Measurements from ENCODE around the gene HOXB8. TPM values are rescaled to one million over a fixed set of nuclear protein-coding genes. Genes with fewer than 3 reads are reported as not detected.
A peak's percentile ranks its signal among the peaks of the same experiment; 100 is the strongest.

Gene HOXB8
- total RNA-seq, 1 donor from 2014 or later = 1.2 TPM

DNA sequence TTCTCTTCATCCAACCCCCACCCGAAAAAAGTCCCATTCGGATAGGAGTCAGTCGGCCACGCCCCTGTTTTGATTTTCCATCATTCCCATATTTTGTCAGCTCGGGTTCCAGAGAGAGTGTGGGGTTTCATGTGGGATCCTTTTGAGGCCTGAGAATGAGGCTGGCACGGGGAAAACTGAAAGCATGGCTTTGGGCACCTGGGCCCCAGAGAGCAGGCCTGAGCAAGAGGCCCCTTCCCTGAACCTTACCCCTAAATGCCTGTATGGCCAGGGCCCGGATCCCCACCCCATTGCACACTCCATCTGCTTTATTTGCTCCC, 32.4 kb downstream of the HOXB8 start:
- no peak for DNase-seq

DNA sequence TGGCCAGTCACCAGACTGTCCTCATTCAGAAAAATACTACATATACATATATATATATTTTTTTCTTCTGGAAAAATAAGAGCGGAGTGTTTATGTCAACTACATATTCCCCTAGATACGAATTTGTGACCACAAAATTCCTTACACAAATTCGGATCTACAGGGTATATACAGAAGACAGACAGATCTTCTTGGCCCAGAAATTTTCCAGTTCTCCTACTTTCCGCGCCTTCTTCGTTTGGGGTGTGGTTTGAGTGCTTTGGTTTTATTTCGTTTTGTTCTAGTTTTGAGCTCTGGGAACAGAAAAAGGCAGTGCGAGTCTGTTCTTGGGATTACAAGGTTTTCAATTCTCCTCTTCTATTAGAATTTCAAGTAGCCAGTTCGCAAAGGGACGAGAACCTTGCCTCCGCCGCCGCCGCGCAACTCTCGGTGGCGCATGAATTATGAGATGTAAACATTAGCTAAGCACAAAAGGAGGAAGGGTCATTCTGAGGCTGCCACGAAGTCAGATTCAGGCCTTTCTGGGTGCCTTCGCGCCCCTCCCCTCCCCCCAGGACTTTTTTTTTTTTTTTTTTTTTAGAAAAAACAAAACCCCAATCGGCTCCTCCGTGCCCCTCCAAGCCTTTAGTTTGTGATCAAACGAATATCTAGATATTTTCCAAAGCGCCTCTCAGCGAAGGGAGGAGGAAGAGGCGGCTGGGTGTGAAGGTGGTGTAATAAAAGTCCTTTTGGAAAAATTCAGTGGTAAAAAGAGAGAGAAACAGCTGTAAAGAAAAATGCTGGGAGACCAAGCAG, 35.1 kb downstream of the HOXB8 start:
- DNase-seq = no peak

DNA sequence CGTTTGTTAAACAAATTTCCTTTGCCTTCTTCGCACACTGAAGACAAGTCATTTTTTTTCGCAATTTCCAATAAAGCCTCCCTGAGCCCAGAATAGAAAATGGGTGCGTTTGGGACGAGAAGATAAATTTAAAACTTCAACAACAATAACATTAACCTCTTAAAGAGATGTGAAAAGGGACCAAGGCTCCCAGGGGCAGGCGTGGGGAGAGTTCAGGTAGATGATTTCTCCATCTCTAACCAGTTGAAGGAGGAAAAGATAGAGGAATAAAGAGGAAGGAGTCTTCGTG, 35.7 kb downstream of the HOXB8 start:
- no peak for DNase-seq

DNA sequence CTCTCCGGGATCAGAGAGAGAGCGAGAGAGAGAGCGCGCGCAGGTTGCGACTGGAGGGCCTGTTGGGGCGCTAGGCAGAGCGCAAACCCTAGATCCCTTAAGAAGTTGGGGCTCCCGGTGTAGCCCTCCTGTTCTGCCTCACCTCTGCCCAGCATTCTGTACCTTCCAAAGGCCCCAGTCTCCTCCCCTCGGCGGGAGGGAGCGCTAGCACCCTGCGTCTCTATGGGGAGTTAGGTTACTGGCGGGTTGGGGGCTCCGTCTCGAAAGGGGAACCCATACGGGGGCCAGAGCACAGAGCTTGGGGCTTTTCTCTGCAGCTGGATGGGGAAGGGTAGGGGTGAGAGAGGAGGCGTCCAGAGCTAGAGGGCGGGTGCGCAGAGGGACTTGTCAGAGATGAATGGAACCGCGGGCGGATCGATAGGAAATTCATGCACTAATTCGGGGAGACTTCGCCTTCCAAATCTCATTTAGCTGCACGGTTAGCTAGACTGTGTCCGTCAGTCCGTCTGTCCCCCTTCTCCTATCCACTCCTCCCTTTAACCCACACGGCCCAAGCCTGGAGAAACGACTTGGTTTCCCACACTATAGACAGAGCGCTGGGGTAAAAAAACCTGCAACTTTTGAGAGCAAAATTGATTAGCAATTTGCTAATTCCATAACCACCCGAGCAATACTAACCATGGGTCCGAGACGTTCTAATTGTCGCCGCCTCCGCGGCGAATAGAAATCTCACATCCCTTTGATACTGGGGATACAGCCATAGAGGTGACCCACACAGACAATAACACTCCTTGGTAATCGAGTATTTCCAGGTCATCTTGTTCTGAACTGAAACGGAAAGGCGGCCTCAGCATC, 36.2 kb downstream of the HOXB8 start:
- DNase-seq = peak; percentile 73

DNA sequence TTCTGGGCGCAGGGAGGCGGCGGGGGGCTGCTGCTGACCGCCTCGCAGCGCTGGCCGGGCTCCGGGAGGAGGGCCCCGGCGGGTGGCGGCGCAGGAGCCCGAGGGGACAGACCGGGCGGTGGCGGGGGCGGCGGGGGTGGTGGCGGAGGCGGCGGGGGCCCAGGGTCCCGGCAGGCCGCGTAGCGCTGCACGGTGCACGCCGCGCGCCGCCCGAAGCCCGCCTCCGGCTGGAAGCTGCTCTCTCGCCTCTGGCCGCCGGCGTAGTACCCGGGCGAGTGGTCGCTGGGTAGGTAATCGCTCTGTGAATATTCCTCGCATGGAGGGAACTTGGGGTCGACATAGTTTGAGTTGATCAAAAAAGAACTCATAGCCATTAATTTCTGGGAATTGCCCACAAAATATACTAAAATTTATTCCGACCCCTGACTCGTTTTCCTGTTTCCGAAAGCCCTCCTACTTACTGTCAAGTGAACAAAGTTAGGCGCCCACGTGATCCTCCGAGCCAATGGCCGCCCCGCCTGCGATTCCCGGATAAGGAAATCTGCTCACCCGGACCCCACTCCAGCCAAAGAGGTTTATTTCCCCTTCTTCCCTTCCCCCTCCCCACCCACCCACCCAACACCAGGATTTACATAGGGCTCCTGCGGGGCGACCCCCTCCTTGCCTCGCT, 37.0 kb downstream of the HOXB8 start, which contains the start of gene HOXB4:
HOXB4 (minus strand) TSS at position 405 of the 670 bp plus-strand sequence; CDS start at position 374, 31 bp downstream.
- peak; percentile 89 for DNase-seq

DNA sequence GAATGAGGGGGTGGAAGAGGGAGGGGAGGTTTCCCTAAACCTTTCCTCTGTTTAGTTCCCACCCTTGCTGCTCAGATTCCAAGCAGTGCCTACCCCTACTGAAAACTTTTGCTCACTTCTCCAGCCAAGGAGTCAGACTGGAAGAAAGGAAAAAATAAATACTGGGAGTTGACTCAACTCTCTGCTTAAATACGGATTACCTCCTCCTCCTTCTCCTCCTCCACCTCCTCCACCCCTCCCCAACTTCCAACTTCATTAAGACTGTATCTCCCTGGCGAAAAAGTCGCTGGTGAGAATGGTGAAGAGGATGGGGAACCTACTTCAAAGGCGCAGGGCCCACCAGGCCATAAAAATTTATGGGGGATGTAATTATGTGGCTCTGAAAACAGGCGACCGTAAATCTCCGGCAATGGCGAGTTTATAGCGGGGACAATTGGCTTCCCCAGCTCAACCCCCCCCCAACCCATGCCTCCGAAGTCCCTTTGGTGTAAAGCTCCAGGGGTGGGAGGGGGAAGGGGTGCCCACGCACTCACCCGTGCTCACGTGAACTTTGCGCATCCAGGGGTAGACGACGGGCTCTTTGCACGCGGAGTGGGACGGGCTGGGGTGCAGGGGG, 37.7 kb downstream of the HOXB8 start:
- no peak for DNase-seq

DNA sequence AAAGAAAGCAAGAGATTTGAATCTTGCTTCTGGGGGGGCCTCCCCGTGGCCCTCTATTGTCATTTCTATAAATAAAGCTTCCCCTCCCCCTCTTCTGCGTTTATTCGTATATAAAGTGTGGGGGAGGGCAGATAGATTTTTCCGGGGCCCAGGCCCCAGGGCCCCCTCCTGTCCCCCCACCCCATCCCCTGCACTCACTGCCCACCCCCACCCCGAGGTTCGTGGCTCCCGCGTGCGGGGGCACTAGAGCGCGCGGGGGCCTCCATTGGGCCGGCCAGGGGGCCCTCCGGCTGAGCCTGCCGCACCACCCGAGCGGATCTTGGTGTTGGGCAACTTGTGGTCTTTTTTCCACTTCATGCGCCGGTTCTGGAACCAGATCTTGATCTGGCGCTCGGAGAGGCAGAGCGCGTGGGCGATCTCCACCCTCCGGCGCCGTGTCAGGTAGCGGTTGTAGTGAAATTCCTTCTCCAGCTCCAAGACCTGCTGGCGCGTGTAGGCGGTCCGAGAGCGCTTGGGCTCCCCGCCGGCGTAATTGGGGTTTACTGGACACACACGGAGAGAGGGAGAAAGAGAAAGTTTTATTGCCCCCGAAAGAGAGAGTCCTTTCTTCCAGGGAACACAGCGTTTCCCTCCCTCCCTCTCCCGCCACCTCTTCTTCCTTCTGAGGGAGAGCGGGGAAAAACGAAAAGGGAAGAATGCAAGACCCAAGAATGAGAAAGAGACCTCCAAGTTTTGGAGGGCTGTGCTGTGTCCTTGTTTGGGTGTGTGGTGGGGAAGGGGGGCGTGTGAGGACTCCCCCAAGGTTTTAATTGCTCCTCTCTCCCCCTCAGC, 38.4 kb downstream of the HOXB8 start:
- peak; percentile 55 for DNase-seq

DNA sequence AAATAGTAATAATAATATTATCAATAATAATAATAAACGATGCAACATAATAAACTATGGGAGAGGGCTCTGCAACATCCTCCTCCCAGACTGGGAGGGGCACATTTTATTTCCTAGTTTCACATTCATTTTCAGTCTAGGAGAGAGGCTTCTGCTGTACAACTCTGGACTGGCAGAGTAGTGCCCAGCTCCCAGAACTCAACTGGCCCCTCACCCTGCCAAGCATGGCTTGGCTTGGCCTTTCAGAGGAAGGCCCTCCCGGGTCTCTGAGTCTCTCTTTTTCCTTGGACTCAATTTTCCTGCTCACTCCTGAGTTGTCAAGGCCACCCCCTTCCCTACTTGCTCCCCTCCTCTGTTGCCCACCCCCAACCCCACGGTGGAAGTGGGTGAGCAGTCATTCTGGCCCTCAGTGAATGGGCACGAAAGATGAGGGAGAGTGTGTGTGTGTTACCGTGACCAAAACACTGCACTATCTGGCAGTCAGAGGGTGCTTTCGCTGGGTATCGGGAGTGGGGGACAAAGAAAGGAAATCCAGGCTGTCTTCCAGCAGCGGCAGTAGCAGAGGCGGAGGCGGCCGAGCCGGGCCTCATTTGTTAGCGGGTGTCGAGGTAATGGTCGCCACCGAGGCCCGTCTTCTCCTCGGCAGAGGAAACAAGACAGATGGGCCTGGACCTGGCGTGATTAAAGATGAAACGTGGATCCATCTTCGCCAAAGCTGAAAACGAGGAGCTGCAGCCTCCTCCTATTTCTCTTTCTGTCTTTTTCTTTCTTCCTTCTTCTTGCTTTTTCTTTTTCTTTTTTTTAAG, 39.2 kb downstream of the HOXB8 start:
- peak; percentile 41 for DNase-seq

DNA sequence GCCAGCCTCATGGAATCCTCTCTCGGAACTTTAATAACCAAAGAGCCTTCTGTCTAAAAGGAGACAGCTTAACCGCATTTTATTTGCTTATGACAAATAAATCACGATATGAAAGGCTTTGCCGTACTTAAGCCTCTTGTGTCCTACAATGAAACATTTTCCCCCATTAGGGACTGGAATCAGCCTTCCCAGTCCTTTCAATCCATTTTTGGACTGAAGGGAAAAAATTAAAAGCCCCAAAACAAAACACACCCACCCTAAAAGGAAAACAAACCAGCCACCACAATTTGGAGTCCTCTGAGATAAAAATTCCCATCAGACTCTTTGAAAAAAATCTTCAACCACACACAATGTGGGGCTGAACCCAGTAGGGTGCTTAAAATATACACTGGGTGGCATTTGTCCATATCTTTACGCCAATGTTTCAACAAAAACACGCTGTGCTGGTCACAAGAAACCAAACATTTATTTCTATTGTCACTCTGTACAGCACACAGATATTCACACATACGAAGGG, 40.0 kb downstream of the HOXB8 start:
- DNase-seq = no peak

DNA sequence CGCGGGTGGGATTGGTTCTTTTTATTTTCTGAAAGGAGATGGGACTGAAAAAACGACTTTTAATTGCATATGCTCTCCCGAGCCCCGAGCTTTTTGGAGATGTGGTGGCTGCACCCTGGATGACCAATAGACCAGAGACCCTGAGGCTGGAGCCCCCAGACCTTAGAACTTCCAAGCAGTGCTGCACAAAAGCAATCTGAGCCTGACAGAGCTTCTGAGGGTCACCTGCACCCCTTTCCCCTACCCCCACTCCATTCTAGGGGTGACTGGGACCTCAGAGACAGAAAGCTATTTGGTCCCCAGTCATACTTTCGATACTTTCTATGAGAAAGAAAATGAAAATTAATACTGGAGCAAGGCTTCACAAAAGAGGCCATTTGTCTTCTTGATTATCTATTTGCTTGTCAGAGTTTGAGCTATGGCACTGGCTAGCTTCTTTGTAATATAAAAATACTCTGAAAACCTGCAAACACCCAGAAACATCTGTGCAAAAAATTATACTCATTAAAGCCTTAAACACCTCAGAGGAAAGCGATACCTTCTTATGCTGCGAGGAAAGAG, 40.5 kb downstream of the HOXB8 start:
- no peak for DNase-seq

DNA sequence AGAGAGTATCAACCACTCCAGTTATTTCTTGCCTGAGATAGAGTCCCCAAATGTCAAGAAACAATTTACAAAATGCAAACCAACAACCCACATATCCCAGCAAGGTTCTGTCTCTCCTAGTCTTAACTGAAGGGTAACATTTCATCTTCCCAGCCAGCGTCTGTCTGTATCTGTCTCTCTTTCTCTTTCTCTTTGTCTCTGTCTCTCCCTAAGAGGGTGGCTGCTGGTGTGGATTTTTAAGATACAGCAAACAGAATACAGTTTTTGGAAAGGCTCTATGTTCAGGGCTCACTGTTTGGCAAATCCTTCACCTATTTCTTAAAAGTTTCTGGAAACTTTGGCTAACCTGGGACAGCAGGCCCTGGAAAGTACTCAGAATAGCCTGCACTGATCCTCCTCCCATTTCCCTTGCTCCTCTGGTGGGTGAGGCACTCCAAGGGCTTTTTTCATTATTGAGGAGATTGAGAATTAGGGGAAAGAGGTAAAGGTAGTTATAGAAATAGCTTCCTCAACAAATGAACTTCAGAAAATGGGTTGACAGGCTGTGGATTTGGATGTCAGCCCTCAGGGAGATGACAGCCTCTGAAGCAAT, 43.2 kb downstream of the HOXB8 start:
- no peak for DNase-seq

DNA sequence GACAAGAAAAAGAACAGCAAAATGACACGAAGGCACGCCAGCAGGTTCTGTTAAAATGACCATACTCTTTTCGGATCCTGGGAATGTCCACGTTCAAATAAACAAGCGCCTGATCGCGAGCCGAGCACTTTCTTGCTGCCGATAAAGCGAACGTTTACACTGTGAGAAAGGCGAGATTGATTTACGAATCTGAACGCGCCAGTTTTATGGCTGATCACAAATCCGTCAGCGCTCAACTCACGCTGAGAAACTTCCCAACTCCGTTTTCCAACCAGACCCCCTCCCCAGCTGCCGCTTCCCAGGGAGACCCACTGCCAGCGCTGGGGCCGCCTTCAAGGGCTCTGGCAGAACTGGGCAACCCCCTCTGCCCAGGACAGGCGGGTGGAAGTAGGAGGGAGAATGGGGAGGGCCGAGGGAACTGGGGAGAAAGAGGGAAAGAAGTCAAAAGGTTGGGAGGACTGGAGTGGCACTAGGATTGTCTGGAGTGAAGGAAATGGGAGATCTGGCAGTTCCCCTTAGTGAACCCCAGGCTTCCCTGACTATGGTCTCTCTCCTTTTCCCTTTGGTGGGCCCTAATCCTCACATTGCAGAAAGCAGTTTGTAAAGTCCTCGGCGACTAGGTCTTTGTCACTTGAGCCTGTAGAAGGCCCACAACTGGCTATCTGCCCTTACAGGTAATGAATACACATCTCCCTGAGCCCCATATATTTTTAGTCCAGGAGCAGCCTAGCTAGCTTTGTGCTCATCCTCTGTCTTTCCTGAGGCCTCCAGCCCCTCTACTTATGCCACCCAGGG, 43.9 kb downstream of the HOXB8 start:
- no peak for DNase-seq

DNA sequence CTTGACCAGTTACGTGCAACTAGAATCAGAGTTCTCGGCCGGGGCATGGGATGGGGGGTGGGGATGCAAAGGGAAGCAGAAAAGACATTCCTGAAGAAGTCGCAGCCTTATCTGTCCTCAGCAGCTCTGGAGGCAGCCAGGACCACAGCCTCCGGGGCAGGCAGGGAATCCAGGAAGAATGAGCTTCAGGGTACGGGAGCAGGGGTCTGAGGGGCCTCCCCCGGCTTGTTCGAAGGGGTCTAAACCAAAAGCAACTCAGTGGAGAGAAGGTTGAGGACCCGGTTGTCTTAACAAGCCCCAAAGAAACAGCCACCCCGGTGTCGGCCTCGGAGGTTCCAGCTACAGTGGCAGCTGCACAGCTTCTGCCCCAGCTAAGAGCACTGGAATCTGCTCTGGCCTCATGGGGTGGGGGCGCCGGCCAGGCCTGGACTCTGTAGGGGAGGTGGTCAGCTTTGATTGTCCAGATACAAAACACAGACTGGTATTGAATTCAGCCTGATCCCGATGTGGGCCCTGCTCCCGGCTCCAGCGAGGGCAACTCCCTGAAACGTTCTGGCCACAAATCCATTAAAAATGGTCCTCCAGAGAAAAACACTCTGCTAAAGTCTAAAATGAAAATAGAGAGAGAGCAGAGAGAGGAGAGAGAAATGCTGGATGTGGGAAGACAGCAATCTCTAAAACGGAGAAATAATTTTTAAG, 44.6 kb downstream of the HOXB8 start:
- no peak for DNase-seq

DNA sequence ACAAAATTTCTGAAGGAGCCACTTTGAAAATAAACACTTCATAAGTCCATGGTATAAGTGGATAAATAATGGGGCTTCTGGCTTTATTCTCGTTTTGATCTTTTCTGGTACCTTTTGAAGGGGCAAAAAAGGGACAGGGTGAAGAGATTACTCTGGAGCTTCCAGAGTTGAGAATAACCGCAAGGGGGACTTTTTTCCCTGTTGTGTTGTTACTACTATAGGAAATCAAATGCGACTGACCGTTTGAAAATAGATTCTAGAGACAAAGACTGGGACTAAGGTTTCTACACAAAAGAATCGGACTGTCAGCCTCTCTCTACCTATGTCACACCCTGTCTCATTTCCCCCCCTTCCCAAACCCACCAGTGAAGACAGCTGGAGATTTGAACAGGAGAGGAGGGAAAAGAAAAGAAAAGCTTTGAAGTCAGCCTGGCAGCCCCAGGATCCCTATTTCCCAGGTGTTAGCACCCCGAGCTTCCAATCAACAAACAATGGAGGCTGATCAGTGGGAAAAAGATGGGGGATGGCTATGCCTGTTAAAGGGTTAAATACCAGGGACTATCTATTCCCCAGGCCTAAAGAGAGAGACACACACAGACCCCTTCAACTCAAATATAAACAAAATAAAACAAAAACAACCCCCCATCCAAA, 45.3 kb downstream of the HOXB8 start:
- DNase-seq = no peak

DNA sequence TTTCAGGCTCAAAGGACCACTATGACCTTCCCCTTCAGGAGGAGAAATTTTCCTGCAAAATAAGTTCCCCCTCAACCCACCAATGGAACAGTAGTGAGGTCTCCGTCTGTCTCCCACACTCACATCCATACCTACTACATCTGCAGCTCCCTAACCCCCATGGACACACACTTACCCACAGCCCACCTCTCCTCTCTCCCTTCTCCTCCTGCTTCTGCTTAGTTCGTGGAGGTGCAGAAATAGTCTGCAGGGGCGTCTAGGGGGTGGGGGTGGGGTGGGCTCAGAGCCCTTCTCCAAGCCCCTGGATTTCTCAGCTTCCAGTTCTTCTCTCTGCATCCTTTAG, 45.9 kb downstream of the HOXB8 start:
- no peak for DNase-seq

DNA sequence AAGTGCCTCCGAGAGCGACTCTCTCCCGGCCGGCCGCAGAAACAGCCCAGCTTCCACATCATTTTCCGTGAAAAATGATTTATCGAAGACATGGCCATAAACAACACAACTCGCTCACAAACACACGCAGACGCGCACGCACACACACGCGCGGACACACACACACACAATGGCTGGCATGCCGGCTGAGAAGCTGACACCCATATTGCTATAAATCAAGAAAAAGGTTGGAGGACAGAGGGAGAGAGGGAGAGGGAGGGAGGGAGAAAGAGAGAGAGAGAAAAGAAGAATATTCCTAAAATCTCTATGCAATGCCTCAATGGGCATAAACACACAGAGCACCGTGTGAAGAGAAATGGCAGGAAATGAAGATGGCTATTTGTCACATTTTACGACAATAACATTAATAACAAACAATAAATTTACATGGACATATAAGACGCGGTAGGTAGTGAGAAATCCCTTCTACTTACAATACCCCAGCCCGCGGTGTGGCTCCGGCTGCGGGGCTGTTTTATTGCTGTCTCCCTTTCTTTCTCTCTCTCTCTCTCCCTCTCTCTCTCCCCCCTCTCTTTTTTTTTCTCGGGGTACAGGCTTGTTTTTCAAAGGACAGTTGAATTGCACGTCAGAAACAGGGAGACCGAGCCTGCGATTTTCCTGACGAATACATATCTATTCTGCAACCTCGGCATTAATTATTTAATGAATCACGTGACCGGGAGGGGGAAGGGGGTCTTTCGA, 46.4 kb downstream of the HOXB8 start:
- DNase-seq = peak; percentile 57

DNA sequence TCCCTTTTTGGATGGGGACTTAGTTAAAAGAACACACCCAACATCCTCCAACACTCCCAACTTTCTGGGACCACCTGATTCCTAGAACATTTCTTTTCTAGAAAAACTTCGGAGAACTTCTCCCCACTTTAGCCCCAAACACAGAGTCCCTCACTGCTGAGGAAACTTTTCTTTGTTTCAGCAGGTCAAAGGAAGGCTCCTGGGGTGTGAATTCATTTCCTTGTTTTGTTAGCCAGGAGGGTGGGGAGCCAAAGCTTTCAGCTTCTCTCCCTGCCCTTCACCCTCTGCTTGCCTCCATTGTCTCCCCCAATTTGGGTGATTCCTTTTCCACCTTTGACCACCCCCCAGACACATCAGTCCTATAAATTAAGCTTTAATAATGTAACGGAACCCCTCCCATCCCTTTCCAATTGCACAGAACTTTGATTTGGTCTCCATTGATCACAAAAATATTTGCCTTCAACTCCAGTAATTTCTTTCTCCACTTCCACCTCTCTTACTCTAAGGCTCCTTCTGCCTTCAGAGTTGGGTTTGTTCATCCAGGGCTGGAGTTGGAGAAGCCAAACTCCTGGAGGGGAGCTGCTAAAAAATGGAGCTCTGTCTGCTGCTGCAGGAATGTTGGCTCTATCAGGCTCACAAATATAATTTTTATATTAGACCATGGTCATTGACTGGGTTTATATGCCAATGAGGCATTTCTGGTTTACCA, 47.3 kb downstream of the HOXB8 start:
- DNase-seq = peak; percentile 50
